IMR-90 (cell line): Measurements from ENCODE around the gene HSPA12A.

Experiments
- POLR2A ChIP-seq: IDR thresholded peaks from 2 replicates; pipeline ENCODE4 v1.6.1; 2012; ENCODE audit warnings: mild to moderate bottlenecking, low read depth, low read length
- RAD21 ChIP-seq: IDR thresholded peaks from 2 replicates; pipeline ENCODE4 v1.6.1; 2012; ENCODE audit warnings: low read length, improper control_type of control experiment
- TF ChIP-seq, protein P1 (sequence below): conservative IDR thresholded peaks from 2 replicates; pipeline ENCODE4 v1.5.1; 2012; ENCODE audit warnings: mild to moderate bottlenecking, low read depth, low read length, improper control_type of control experiment

DNA sequence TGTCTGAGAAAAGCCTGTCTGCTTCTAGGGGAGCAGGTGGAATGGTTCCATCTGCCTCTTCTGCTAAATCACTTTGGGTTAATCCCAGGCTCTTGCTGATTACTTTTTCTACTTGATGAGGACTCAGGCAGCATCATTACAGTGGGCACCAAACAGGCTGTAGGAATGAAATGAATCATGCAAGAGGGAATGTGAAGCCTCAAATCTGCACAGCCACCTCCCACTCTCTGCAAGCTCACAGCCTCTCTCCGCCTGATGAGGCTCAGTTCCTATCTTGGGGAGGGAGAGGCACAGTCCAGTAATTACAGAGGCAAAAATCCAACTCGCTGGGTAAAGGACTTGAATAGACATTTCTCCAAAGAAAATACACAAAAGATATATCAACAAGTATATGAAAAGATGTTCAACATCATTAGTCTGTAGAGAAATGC is 34.0 kb downstream of the HSPA12A start:
- TF ChIP-seq RAD21 (peak; percentile 21; the same call in 1 of the 2 replicates), POLR2A (no peak)
- TF ChIP-seq, protein P1, sequence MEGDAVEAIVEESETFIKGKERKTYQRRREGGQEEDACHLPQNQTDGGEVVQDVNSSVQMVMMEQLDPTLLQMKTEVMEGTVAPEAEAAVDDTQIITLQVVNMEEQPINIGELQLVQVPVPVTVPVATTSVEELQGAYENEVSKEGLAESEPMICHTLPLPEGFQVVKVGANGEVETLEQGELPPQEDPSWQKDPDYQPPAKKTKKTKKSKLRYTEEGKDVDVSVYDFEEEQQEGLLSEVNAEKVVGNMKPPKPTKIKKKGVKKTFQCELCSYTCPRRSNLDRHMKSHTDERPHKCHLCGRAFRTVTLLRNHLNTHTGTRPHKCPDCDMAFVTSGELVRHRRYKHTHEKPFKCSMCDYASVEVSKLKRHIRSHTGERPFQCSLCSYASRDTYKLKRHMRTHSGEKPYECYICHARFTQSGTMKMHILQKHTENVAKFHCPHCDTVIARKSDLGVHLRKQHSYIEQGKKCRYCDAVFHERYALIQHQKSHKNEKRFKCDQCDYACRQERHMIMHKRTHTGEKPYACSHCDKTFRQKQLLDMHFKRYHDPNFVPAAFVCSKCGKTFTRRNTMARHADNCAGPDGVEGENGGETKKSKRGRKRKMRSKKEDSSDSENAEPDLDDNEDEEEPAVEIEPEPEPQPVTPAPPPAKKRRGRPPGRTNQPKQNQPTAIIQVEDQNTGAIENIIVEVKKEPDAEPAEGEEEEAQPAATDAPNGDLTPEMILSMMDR = no peak
